Stimulated activated naive CD8-positive, alpha-beta T cell treated with anti-CD3 and anti-CD28 coated beads, Interleukin-15, Interleukin-2, amounts not matched to agents 100 ng/mL and 50 ng/mL, for 24 hours (primary cell): ENCODE measurements around the gene ZRANB3.
A peak's percentile ranks its signal among the peaks of the same experiment; 100 is the strongest.

ENCODE experiments used
- H3K27ac Mint-ChIP-seq: one replicate; pipeline ENCODE4 v1.8.0; 2021; ENCODE audit warnings: mild to moderate bottlenecking, mixed read lengths
- H3K27me3 Mint-ChIP-seq: one replicate; pipeline ENCODE4 v1.8.0; 2021; ENCODE audit warnings: mixed read lengths
- H3K36me3 Mint-ChIP-seq: one replicate; pipeline ENCODE4 v1.8.0; 2021; ENCODE audit warnings: low read depth, mixed read lengths
- H3K4me1 Mint-ChIP-seq: one replicate; pipeline ENCODE4 v1.8.0; 2021; ENCODE audit warnings: low read depth, mixed read lengths
- H3K4me3 Mint-ChIP-seq: one replicate; pipeline ENCODE4 v1.8.0; 2021; ENCODE audit warnings: mild to moderate bottlenecking, mixed read lengths
- H3K9me3 Mint-ChIP-seq: one replicate; pipeline ENCODE4 v1.8.0; 2021; ENCODE audit warnings: mixed read lengths

The ZRANB3 gene

DNA sequence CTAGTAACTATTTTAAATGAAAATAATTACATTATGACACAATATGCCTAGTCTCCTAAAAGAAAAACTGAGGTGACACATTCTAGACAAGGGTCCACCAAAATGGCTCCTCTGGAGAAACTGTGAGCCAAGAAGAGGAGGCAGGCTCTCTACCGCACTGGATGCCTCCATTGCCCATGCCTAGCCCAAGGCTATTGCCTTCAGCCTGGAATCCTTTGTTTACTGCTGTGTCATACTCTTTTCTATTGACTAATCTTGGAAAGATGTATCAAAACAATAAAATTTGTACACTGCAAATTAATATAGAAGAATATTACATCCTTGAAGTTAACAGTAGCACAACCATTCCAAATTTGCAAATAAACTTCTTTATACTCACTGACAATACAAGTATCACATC is 311.8 kb downstream of the ZRANB3 start:
- Mint-ChIP-seq H3K4me1 (no peaks in the 10 kb centered on the region), H3K4me3 (no peak overlapping the region), H3K27me3 (no peaks in the 10 kb centered on the region), H3K9me3 (no peaks in the 10 kb centered on the region), H3K36me3 (peaks cover 12% of the 10 kb centered on the region), H3K27ac (no peak overlapping the region)

DNA sequence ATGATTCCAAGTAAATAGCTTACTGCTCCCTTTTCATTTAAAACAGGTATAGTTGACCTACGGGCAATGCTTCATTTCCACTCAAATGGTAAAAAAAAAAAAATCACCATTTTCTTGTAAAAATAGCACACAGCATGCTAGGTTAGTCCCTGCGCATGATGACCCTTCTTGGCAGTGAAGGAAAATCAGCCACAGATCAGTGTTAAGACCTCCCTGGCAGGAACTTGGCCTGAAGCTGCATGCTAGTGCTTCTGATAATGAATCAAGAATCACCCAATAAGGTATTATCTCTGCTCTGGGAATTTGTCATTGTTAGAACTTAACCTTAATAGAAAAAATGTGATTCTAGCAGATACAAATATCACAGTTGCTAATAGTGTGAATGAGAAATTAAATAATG is 312.6 kb downstream of the ZRANB3 start:
- H3K27ac Mint-ChIP-seq, result no peak overlapping the region
- H3K36me3 Mint-ChIP-seq, result peaks cover 14% of the 10 kb centered on the region
- H3K9me3 Mint-ChIP-seq, result no peaks in the 10 kb centered on the region
- H3K4me3 Mint-ChIP-seq, result no peak overlapping the region
- H3K4me1 Mint-ChIP-seq, result no peaks in the 10 kb centered on the region
- H3K27me3 Mint-ChIP-seq, result no peaks in the 10 kb centered on the region

DNA sequence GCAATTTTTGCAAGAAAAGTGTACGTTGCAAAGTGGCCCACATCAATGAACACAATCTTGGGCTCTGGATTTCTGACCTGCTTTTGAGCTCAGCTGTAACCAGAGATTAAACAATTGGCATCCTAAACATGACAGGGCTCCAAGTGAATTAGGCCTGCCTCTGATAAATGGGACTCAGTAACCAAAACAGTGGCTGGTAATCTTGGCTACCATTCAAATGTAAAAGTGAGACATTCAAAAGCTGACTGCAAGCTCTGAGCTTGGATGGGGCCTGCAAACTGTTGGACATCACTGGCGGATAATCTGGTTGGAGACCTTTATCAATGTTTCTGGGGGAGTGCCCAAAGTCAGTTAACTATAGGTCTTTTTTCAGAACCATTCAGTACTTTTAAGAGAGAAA is 318.3 kb downstream of the ZRANB3 start:
- H3K4me3 Mint-ChIP-seq, result no peak overlapping the region
- H3K27ac Mint-ChIP-seq, result no peak overlapping the region
- peaks cover 10% of the 10 kb centered on the region for H3K36me3 Mint-ChIP-seq
- no peaks in the 10 kb centered on the region for H3K27me3 Mint-ChIP-seq
- H3K4me1 Mint-ChIP-seq, result no peaks in the 10 kb centered on the region
- H3K9me3 Mint-ChIP-seq, result no peaks in the 10 kb centered on the region

DNA sequence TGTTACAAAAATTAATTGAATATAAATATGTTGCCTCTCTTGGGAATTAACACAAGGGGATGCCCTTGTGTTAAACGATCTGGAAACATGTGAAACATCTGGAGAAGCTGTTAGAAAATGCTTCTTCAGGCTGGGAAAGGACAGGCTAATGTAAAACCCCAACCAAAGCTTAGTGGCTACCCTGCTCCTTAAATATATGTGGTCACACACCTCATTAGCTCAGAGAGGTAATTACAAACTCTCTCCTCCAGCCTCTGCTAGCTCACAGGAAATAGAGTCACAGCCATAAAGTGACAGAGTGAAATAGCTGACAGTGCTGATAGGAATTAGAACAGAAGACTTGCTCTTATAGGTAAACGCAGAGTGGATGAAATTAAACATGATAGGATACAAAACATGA is 323.0 kb downstream of the ZRANB3 start:
- peak overlapping the region; percentile 7 for H3K27ac Mint-ChIP-seq
- no peaks in the 10 kb centered on the region for H3K36me3 Mint-ChIP-seq
- no peaks in the 10 kb centered on the region for H3K4me1 Mint-ChIP-seq

DNA sequence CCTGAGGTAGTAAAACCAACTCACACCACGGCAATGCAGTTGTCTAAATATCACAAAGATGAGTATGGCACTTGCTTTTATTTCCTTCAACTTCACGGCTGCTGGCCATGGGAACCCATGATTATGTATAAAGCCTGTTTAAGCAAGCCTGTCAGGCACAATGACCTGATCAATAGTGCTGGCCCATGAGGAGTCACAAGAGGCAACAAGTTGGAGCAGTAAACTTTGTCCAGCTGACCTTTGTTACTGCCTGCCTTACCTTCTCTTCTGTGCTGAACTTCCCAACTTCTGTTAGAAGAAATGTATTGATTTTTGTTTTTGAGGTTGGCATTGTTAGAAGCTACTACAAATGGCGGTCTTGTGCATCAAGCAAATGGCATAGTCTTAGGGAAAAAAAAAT is 327.1 kb downstream of the ZRANB3 start:
- no peak overlapping the region for H3K4me3 Mint-ChIP-seq
- no peaks in the 10 kb centered on the region for H3K27me3 Mint-ChIP-seq

More for the DNA sequence above, 323.0 kb downstream of the ZRANB3 start:
- Mint-ChIP-seq H3K9me3 (no peaks in the 10 kb centered on the region), H3K4me3 (no peak overlapping the region), H3K27me3 (no peaks in the 10 kb centered on the region)

DNA sequence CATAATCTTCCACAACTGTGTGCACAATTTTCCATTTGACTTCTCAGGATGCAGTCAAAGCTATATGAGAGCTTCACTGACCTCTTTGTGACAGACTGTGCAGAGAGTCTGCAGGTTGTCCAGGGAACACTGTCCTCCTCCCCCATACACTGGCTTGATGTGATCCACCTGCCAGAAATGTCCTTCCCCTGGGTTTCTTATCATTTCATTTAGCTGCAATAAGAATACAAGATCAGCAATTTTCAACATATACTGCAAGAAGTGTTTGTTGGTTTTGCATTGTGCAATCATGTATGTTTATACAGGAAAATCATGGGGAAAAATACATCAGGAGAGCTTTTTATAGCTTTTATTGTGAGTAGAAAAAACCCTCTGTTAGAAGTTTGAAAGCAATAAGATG is 328.3 kb downstream of the ZRANB3 start:
- no peak overlapping the region for H3K4me3 Mint-ChIP-seq
- H3K4me1 Mint-ChIP-seq, result no peaks in the 10 kb centered on the region

More for the DNA sequence above, 327.1 kb downstream of the ZRANB3 start:
- Mint-ChIP-seq H3K4me1 (no peaks in the 10 kb centered on the region), H3K9me3 (no peaks in the 10 kb centered on the region), H3K36me3 (peaks cover 3% of the 10 kb centered on the region), H3K27ac (no peak overlapping the region)

DNA sequence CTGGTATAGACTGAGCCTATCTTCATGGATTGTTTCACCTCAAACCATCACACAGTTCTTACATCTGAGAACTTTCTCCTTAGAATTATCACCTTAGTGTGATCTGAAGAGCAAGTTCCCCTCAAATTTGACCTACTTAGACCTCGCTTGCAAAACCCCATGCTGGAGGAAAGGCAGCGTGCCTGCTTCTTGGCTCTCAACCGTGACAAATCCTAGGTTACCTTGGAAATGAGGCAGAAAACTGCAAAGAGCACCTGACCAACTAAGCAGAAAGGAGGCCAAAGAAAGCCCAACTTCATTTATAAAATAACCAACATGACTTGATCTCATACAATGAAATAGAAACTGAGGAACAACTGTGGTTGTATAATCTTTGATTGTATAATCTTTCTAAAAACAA is 332.5 kb downstream of the ZRANB3 start:
- Mint-ChIP-seq H3K36me3 (peaks cover 3% of the 10 kb centered on the region), H3K4me1 (no peaks in the 10 kb centered on the region), H3K4me3 (no peak overlapping the region), H3K27me3 (no peaks in the 10 kb centered on the region), H3K27ac (no peak overlapping the region), H3K9me3 (peaks cover 4% of the 10 kb centered on the region)

More for the DNA sequence above, 328.3 kb downstream of the ZRANB3 start:
- Mint-ChIP-seq H3K27ac (no peak overlapping the region), H3K27me3 (no peaks in the 10 kb centered on the region), H3K36me3 (peaks cover 3% of the 10 kb centered on the region), H3K9me3 (no peaks in the 10 kb centered on the region)

DNA sequence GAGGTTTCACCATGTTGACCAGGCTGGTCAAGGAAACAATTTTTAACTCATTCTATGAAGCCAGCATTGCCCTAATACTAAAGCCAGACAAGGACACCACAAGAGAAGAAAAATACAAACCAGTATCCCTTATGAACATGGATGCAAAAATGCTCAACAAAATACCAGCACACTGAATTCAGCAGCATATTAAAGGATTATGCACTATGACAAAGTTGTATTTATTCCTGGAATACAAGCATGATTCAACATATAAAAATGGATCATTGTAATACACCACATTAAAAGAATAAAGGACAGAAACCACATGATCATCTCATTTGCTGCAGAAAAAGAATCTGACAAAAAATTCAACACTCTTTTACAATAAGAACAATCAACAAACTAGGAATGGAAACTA is 340.2 kb downstream of the ZRANB3 start:
- H3K36me3 Mint-ChIP-seq, result peaks cover 18% of the 10 kb centered on the region
- no peaks in the 10 kb centered on the region for H3K4me1 Mint-ChIP-seq
- H3K9me3 Mint-ChIP-seq, result peaks cover 10% of the 10 kb centered on the region
- H3K27ac Mint-ChIP-seq, result no peak overlapping the region
- no peak overlapping the region for H3K4me3 Mint-ChIP-seq
- H3K27me3 Mint-ChIP-seq, result no peaks in the 10 kb centered on the region

DNA sequence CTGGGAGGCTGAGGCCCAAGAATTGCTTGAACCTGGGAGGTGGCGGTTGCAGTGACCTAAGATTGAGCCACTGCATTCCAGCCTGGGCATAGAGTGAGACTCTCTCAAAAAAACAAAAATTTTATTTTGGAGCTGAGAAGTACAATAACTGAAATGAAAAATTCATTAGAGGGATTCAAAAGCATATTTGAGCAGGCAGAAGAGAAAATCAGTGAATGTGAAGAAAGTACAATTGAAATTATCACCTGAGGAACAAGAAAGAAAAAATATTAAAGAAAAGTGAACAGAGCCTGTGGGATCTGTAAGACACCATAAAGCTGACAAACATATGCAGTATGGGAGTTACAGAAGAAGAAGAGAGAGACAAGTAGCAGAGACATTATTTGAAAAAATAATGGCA is 341.9 kb downstream of the ZRANB3 start:
- peaks cover 8% of the 10 kb centered on the region for H3K9me3 Mint-ChIP-seq
- H3K36me3 Mint-ChIP-seq, result peaks cover 18% of the 10 kb centered on the region
- no peak overlapping the region for H3K4me3 Mint-ChIP-seq
- H3K27ac Mint-ChIP-seq, result no peak overlapping the region
- no peaks in the 10 kb centered on the region for H3K4me1 Mint-ChIP-seq
- no peaks in the 10 kb centered on the region for H3K27me3 Mint-ChIP-seq

DNA sequence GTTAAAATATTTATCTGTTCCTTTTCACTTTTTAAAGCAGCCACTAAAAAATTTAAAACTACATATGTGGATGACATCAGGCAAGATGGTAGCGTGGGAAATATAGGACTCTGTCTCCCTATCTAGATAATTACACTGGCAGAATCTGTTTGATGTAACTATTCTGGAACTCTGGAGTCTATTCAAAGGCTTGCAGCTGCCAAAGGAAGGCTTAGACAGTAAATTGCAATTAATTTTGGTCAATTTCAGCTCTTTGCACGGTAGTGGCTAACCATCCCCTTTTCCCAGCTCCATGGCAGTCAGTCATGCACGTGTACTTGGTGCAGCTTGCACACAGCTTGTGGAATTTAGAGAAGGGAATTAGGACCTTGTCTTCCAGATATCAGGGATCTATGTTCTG is 343.7 kb downstream of the ZRANB3 start:
- Mint-ChIP-seq H3K4me1 (no peaks in the 10 kb centered on the region), H3K9me3 (no peaks in the 10 kb centered on the region), H3K36me3 (peaks cover 18% of the 10 kb centered on the region), H3K27me3 (no peaks in the 10 kb centered on the region), H3K4me3 (no peak overlapping the region), H3K27ac (no peak overlapping the region)

DNA sequence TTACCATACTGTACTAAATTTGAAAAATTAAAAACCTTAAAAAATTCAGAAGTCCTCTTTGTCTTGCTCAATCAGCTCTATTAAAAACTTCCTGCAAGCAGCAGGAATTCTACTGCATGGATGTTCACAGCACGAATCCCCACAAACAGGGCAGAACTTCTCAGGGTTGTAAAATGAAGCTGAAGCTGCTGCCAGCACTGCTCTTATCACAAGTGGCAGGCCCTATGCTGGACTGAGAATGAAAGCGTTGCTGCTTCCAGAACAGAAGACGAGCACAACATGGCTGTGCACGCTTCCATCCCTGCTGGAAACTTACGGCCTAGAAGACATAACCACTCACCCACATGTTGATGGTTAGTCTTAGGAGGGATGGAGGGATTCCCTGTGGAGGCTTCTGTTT is 345.0 kb downstream of the ZRANB3 start:
- no peak overlapping the region for H3K4me3 Mint-ChIP-seq
- no peak overlapping the region for H3K27ac Mint-ChIP-seq
- H3K36me3 Mint-ChIP-seq, result peaks cover 18% of the 10 kb centered on the region
- no peaks in the 10 kb centered on the region for H3K27me3 Mint-ChIP-seq
- no peaks in the 10 kb centered on the region for H3K4me1 Mint-ChIP-seq
- no peaks in the 10 kb centered on the region for H3K9me3 Mint-ChIP-seq

DNA sequence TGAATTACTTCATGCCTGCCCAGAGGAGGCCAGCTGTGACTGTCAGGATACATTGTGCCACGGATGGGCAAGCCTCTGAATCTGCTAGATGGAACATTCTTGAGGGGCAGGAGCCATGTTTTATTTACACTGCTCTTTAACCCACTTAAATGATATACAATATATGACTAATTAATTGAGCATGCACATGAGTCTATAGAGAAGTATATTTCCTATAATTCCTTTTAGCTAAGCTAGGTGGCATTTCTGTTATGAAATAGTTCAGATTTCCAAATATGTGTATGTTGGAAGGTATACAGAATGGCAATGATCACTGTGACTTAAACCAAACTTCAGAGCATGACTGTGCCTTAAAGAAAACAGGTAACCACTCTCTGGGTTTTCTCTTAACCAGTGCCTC is 347.2 kb downstream of the ZRANB3 start:
- Mint-ChIP-seq H3K4me3 (no peak overlapping the region), H3K4me1 (no peaks in the 10 kb centered on the region), H3K9me3 (no peaks in the 10 kb centered on the region), H3K27ac (no peak overlapping the region), H3K27me3 (no peaks in the 10 kb centered on the region), H3K36me3 (peaks cover 7% of the 10 kb centered on the region)

DNA sequence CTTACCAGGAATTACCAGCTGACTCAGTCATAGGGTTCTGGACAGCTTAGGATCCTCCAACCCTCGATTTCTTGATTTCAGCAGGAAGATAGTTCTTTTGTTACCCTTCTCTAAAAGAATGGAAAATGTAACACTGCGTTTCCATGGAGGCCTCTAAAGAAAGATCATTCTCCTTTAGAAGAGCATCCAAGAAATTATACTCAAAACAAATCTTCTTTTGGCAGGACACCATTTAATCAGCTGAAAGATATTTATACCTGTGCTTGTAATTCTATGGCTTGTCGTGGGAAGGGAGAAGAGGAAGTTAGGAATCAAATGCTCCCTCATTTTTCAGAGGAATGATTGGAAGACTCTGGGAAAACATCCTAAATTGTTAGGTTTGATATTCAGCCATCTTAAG is 348.4 kb downstream of the ZRANB3 start:
- H3K27me3 Mint-ChIP-seq, result no peaks in the 10 kb centered on the region
- H3K27ac Mint-ChIP-seq, result no peak overlapping the region
- no peak overlapping the region for H3K4me3 Mint-ChIP-seq
- H3K4me1 Mint-ChIP-seq, result no peaks in the 10 kb centered on the region
- H3K9me3 Mint-ChIP-seq, result no peaks in the 10 kb centered on the region
- peaks cover 10% of the 10 kb centered on the region for H3K36me3 Mint-ChIP-seq

DNA sequence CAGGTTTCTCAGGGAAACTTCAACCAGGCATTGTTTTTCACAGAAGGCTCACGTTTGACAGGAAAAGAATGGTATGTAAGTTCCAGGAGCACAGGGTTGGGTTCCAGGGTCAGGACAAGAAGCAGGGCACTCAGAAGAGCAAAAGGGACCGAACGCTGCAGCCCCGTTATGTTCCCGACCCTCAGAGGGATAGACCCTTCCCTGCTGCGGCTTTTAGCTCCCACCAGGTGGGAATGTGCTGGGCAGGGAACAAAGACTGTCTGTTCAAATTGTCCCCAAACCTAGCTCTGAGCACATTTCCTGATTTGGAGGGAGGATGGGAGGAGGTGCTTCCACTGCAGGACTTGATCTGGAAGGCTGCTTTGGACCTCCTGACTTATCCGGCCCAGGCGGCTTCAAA is 348.8 kb downstream of the ZRANB3 start:
- no peaks in the 10 kb centered on the region for H3K27me3 Mint-ChIP-seq

DNA sequence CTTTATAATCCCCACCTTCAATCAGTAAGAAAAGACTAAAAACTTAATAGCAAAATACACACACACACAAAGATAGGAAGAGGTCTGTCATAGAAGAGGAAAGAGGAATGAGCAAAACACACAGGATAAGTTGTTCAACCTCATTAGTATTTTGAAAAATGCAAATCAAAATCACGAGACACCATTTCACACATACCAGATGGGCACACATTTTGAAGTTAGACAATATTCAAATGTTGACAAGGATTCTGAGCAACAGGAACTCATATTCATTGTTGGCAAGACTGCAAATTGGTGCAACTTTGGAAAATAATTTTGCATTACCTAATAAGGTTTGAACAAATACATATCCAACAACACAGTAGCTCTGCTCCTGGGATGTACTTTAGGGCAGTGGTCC is 351.3 kb downstream of the ZRANB3 start:
- Mint-ChIP-seq H3K27ac (no peak overlapping the region), H3K4me1 (no peaks in the 10 kb centered on the region), H3K9me3 (peaks cover 3% of the 10 kb centered on the region), H3K36me3 (peaks cover 30% of the 10 kb centered on the region), H3K27me3 (no peaks in the 10 kb centered on the region), H3K4me3 (no peak overlapping the region)

More for the DNA sequence above, 348.8 kb downstream of the ZRANB3 start:
- H3K4me3 Mint-ChIP-seq, result no peak overlapping the region
- H3K27ac Mint-ChIP-seq, result no peak overlapping the region
- peaks cover 13% of the 10 kb centered on the region for H3K36me3 Mint-ChIP-seq
- H3K4me1 Mint-ChIP-seq, result no peaks in the 10 kb centered on the region
- no peaks in the 10 kb centered on the region for H3K9me3 Mint-ChIP-seq

DNA sequence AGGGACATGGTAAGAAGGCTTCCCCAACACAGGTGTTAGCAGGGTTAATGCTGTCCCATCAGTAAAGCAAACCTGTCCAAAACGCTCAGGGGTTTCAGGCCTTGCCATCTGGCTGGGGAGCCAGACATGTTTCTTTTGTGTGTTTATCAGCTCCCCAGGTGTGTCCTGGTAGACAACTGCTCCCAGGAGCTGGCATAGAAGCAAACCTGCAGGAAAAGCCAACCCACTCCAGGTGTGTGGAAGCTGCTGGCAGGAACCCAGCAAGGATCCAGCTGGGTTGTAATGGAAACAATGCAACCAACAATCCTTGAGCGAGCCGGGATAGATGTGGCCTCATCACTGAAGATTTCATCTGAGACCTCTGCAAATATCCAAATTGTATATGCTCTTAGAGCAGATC is 355.8 kb downstream of the ZRANB3 start:
- no peak overlapping the region for H3K4me3 Mint-ChIP-seq
- H3K9me3 Mint-ChIP-seq, result peaks cover 3% of the 10 kb centered on the region
- H3K4me1 Mint-ChIP-seq, result peaks cover 8% of the 10 kb centered on the region
- H3K27ac Mint-ChIP-seq, result no peak overlapping the region
- no peaks in the 10 kb centered on the region for H3K27me3 Mint-ChIP-seq
- peaks cover 60% of the 10 kb centered on the region for H3K36me3 Mint-ChIP-seq

DNA sequence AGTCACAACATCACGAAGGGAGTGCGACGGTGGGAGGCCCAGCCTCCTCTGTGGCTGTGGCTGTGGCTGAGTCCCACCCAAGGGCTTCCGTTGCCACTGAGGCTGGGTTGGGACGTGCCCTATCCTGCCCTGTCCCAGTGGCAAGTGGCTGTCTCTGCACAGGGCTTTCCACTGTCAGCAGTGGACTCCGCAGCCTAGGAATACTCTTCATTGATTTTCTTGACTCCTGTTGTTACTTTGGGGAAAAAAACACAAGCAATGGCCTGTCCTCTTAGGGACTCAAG is 356.3 kb downstream of the ZRANB3 start:
- Mint-ChIP-seq H3K4me1 (peaks cover 8% of the 10 kb centered on the region), H3K9me3 (peaks cover 3% of the 10 kb centered on the region), H3K27ac (no peak overlapping the region), H3K4me3 (no peak overlapping the region), H3K27me3 (no peaks in the 10 kb centered on the region), H3K36me3 (peaks cover 63% of the 10 kb centered on the region)
